IPS-18c (cell line): Measurements from ENCODE around the gene SNRPA.

Source experiments
- H3K4me3 ChIP-seq: 2 replicates; pipeline ENCODE4 v1.7.0; 2013; ENCODE audit warnings: low read depth, mild to moderate bottlenecking, low read length, moderate library complexity; ENCODE audit not compliant: insufficient read depth
- H3K9me3 ChIP-seq: one replicate; pipeline ENCODE4 v1.6.1; 2013; ENCODE audit warnings: mild to moderate bottlenecking, low read length, moderate library complexity; ENCODE audit not compliant: control insufficient read depth, insufficient read depth

Gene SNRPA

DNA sequence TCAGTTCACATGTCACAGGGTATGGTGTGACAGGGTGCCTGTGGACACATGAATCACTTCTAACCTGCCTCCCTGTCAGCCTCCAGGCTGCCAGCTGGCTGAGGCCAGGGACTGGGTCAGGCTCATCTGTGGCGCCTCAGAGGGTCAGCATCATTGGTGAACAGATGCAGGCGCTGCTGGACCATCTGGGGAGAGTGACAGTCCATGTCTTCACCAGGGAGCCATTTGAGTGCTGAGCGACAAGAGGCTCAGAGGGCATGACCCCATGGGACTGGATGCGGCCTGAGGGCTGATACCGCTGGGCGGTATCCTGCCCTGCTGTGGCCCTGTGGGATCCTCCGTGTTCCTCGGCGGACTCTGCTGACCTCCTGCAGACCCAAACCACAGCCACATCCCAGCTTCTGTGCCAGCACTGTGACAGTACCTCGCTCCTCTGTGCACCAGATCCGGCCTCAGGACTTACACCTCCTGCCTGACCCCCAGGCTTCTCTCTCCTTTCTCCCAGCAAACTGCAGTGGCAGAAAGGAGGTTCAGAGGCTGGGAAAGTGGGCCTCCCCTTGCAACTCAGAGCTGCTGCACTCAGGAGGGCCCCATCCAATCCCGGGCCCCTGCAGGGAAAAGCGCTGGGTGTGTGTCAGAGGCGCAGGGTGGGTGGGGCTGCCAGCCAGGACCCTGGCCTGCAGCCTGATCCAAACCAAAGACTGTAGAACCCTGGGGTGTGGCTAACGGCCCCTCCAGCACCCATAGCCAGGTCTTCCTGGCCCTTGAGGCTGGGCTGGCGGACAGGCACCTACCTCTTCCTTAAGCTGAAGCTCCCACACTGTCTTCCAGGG is 10.9 kb upstream of the SNRPA start:
- no peak overlapping the region for H3K4me3 ChIP-seq
- no peaks in the 10 kb centered on the region for H3K9me3 ChIP-seq

DNA sequence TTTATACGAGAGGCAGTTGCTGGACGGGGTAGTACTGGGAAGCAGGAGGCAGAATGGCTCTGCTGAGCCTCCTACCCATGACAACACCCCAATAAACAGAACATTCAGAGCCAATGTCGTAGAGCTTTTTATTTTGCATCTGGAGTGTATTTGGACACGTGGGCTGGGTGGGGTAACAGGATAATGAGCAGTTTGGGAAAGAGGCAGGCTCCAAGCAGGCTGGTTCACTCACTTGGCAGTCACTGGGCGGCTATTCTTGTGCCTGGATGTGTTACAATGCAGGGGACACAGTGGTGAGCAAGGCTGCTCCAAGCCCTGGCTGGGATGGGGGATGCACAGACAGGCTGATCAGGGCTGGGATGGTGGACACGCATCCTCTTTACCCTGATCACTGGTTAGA is 10.3 kb upstream of the SNRPA start:
- H3K4me3 ChIP-seq, result no peak overlapping the region

DNA sequence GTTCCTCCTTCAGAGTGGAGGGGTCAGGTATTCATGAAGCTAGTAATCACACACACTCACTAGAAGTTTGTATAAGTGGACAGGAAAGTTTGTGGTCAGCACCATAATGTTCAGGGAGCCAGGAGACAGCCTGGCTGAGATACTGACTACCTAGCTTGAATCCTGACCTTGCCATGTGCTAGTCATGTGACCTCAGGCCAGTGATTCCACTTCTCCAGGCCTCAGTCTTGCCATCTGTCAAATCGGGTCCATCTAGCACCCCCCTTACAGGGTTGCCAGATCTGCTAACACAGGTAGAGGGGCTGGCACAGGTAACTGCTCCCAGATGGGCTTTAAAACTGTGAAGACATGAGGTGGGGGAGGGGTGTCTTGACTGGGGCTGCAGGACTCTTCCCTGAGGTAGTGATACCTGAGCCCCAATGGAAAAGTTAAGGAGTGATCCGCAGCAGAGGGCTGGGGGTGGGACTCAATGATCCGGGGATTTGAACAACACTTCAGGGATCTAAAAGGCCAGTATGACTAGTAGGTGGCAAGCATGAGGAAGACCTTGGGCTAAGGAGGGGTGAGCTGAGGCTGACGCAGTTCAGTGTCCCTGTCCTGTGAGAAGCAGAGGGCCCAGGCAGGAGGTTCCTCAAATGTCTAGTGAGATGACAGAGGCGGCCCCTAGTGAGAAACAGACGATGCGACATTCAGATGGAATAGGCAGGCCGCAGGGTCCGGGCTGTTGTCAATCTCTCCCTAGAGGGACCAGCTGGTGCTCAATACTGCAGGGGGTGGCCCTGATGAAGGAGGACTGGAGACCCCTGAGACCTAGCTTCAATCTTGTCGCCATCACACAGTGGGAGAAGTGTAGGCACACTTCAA is 9.2 kb upstream of the SNRPA start:
- Histone ChIP-seq H3K4me3 (no peak overlapping the region), H3K9me3 (no peaks in the 10 kb centered on the region)

More for the DNA sequence above, 10.3 kb upstream of the SNRPA start:
- H3K9me3 ChIP-seq, result no peaks in the 10 kb centered on the region

DNA sequence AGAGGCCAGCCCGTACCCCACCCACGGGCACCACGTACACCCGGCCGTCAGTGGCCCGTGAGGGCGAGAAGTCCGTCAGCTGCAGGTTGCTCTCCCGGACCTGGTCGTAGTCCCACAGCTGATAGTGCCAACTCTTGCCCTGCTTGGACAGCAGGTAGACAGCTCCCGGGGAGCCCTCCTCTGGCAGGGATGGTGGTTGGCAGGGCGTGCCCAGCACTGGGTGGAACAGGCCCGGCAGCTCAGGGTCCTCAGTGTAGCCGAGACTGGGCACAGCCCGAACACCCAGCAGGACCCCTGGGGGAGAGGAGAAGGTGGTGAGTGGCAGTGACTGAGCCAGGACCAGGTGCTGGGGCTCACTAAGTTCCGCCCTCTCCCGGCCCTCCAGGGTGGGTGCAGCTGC is 8.5 kb upstream of the SNRPA start:
- H3K4me3 ChIP-seq, result no peak overlapping the region
- H3K9me3 ChIP-seq, result no peaks in the 10 kb centered on the region

DNA sequence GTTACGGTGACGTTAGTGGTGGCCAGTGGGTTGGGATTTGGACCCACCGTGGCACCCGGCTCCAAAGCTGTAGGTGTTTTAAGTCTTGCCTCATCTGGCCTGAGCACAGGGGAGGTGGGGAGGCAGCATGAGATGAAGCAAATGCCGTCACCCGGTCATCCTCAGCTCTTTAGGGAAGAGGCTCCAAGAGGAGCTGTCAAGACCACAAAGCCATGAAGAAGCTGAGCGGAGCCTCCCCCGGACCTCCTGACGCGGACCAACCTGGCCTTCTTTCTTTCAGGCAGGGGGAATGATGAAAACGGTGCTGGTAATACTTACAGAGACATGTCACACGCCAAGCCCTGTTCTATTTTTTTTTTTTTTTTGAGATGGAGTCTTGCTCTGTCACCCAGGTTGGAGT is 8.1 kb upstream of the SNRPA start:
- no peak overlapping the region for H3K4me3 ChIP-seq
- H3K9me3 ChIP-seq, result no peaks in the 10 kb centered on the region

DNA sequence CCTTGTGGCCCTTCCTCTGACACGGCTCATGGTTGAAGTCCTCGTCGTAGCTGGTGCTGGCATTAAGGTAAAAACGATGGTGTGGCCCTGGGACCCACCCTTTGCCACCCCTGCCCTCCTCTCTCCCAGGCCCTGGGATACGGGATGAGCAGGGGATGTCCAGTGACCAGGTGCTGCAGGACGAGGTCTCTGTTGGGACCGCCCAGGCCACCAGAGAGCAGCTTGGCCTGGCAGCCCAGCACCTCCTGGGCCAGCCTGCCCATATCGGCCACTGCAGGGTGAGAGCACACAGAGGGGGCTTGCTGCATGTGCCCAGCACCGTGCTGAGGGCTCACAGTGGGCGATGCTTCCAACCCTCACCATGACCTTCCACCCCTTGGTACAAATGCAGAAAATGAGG is 7.1 kb upstream of the SNRPA start:
- H3K4me3 ChIP-seq, result no peak overlapping the region
- H3K9me3 ChIP-seq, result no peaks in the 10 kb centered on the region

DNA sequence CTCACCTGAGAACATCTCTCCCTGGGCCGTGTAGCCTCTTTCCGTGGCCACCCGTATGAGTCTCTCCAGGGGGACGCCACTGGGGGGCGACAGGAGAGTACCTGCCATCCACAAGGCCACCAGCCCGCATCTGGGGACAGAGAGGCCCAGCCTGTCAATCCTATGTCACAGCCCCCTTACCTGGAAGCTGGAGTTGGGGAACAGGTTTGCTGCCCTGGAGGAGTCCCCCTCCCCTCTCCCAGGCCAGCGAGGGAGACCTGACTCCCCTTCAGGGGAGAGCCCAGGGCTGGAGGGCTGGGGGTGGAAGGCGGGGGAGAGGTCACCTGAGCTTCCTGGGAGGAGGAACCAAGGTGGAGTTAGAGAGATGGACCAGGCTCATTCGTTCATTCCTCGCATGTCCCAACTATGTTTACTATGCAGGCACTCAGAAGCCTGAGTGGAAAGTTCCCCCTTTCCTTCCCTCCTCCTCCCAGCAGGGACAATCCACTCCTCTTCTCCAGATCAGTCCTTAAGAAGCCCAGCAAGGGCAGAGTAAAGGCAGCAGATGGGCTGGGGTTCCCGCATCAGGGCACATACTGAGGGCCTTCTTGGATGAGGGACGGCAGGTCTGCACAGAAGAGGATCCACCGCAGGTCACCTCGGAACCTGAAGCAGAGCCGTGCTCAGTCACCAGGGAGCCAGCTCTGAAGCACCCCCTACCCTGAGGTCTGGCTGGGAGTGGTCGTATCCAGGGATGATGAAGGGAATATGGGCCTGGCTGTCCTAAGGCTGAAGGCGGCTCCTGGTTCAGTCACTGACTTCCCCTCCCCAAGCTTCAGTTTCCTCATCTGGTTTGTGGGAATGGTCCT is 6.2 kb upstream of the SNRPA start:
- peak overlapping the region; percentile 28; the same call in 1 of the 2 replicates for H3K4me3 ChIP-seq

DNA sequence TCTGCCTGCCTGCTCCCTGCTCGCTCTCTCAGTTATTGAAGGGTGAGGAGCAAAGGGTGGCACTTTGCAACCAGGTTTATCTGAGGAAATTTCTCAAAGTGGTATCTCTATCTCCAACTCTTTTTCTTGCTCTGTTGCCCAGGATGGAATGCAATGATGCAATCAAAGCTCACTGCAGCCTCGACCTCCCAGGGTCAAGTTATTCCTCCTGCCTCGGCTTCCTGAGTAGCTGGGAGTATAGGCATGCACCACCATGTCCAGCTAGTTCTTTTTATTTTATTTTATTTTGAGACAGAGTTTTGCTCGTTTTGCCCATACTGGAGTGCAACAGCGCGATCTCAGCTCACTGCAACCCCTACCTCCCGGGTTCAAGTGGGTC is 5.6 kb upstream of the SNRPA start:
- H3K4me3 ChIP-seq, result no peak overlapping the region
- no peaks in the 10 kb centered on the region for H3K9me3 ChIP-seq

More for the DNA sequence above, 6.2 kb upstream of the SNRPA start:
- H3K9me3 ChIP-seq, result no peaks in the 10 kb centered on the region

DNA sequence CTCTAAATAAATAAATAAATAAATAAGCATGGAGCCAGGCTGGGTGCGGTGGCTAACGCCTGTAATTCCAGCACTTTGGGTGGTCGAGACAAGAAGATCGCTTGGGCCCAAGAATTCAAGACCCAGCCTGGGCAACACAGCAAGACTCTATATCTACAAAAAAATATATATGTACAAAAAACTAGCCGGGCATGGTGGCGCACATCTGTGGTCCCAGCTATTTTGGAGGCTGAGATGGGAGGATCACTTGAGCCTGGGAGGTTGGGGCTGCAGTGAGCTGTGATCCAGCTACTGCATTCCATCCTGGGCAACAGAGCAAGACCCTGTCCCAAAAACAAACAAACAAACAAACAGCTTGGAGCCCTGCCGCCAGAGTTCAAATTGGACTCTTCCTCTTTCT is 3.5 kb upstream of the SNRPA start:
- H3K4me3 ChIP-seq, result no peak overlapping the region
- H3K9me3 ChIP-seq, result no peaks in the 10 kb centered on the region

DNA sequence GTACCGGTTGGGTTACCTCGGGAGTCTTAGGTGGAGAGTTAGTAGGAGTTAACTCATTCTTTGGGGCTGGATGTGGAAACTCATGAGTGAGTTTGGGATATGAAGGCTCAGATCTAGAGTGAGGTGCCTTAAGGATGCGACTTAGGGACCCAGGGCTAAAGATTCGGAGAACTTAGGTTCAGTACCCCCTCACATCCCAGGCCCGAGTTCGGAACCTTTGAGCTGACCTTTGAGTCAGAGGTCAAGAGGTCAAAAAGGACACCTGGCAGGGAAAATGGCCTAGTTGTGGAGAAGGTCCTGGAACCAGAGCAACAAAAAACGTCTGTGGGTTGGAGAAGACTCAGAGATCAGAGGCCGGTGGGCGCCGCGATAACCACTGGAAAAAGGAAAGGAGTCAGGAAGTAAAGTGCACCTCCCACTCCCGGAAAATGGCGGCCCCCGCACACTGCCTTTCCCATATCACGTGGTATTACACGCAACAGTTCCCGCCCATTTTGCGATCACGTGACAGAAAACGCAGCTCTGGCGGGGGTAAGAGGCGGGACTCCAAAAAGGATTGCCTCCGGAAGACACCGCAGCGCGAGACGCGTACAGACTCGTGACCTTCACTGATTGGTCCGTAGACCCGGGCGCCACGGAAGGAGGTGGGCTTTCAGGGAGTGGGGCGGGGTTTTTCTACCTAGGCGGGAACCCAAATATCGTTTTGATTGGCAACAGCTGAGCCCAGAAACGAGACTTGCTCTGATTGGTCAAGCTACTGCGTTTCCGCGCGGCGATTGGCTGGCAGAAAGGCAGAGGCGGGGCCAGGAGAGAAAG is 737 bp upstream of the SNRPA start, which contains the start of gene ACTMAP:
Gene ACTMAP (minus strand): TSS at position 420 of the 816 bp plus-strand sequence. CDS start 674 bp downstream, outside the sequence.
- H3K4me3 ChIP-seq, result peak within 1 kb of the TSS; percentile 87

DNA sequence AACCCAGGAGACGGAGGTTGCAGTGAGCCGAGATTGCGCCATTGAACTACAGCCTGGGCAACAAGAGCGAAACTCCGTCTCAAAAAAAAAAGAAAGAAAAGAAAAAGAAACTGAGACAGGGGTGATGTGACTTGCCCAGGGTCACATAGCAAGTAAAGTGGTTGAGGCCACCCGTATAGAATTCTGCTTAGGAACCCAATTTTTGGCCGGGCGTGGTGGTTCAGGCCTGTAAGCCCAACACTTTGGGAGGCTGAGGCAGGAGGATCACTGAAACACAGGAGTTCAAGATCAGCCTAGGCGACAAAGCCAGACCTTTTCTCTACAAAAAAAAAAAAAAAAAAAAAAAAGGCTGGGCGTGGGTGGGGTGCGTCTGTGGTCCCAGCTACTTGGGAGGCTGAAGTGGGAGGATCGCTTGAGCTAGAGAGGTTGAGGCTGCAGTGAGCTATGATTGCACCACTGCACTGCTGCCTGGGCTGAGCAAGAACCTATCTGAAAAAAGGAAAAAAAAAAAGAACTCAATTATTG is 1.3 kb downstream of the SNRPA start:
- Histone ChIP-seq H3K4me3 (peak overlapping the region; percentile 83), H3K9me3 (no peaks in the 10 kb centered on the region)

More for the DNA sequence above, 737 bp upstream of the SNRPA start, which contains the start of gene ACTMAP:
- no peaks in the 10 kb centered on the region for H3K9me3 ChIP-seq

DNA sequence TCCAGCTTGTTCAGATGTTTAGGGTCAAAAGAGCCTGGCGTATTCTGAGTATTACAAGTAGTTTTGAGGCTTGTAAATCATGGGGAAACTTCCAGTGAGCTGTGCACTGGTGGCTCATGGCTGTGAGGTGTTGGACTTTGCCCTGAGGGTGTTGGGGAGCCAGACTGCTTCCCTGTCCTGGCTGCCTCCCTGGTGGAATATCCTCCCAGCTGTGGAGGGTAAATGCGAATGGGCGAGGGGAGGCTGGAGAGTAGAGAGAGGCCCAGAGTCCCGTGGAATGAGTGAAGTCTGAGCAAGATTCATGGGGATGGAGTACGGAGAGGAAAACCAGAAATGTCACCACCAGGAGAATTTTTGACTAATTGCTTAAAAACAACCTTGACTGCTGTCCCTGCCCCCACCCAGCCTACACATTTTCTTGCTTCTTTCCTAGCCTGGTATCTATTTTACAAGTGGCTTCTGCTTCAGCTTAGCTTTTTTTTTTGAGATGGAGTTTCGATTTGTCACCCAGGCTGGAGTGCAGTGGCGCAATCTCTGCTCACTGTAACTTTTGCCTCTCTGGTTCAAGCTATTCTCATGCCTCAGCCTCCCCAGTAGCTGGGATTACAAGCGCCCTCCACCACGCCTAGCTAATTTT is 3.7 kb downstream of the SNRPA start:
- H3K9me3 ChIP-seq, result no peaks in the 10 kb centered on the region
- no peak overlapping the region for H3K4me3 ChIP-seq

DNA sequence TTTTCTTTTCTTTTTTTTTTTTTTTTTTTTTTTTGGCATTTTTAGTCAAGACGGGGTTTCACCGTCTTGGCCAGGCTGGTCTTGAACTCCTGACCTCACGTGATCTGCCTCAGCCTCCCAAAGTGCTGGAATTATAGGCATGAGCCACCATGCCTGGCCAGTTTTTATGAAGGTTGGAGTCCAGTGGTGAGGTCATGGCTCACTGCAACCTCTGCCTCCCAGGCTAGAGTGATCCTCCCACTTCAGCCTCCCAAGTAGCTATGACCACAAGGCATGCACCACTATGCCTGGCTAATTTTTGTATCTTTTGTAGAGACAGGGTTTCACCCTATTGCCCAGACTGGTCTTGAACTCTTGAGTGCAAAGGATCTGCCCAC is 4.2 kb downstream of the SNRPA start:
- Histone ChIP-seq H3K9me3 (no peaks in the 10 kb centered on the region), H3K4me3 (no peak overlapping the region)

DNA sequence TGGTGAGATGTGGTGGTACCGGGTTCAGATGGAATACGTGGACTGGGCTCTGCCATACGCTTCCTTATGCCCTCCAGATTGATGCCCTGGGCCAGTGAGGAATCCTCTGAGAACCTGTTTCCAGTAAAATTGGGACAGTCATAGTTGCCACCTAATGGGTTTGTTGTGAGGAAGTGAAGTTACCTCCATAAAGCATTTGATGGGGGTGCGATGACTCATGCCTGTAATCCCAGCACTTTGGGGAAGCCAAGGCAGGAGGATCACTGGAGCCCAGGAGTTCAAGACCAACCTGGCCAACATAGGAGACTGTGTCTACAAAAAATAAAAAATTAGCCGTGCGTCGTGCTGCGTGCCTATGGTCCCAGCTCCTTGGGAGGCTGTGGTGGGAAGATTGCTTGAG is 4.8 kb downstream of the SNRPA start:
- Histone ChIP-seq H3K9me3 (no peaks in the 10 kb centered on the region), H3K4me3 (no peak overlapping the region)

DNA sequence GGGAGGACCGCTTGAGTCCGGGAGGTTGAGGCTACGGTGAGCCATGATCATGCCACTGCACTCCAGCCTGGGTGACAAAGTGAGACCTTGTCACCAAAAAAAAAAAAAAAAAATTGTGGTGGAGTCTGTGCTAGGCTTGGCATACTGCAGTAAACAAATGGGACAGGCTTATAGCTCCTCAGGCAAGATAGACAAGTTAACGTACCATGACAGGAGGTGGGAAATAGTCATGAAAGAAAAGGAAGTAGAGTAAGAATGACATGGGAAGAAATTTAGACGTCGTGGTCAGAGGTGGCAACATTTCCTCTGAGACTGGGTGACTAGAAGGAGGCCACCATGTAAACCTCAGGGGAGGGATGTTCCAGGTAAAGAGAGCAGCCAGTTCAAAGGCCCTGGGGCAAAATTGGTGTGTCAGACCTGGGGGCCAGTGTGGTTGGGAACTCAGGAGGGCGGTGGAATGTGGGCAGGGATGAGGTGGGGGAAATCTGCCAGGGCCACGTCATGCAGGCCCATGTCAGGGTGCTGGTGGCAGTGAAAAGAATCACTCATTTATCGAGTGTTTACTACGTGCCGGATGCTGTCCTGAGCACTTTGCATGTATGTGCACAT is 5.6 kb downstream of the SNRPA start:
- Histone ChIP-seq H3K9me3 (no peaks in the 10 kb centered on the region), H3K4me3 (no peak overlapping the region)

DNA sequence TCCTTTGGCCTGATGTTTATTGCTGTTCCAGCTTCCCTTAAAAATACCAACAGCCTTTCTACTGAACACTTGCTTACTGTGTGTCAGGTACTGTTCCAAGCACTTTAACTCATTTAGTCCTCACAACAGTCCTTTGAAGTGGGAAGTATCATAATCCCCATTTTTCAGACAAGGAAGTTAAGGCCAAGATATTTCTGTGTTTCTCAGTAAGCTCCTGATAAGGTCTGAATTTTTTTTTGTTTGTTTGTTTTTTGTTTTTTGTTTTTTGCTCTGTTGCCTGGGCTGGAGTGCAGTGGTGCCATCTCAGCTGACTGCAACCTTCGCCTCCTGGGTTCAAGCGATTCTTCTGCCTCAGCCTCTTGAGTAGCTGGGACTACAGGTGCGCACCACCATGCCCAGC is 7.5 kb downstream of the SNRPA start:
- no peak overlapping the region for H3K4me3 ChIP-seq
- H3K9me3 ChIP-seq, result no peaks in the 10 kb centered on the region
